Aorta (tissue), 5 donors: ENCODE results near the gene RASD2. TPM values are rescaled to one million over a fixed set of nuclear protein-coding genes. Genes with fewer than 3 reads are reported as not detected.

Source experiments
- ATAC-seq: fragments of 200-7000 bp; cut with Tn5 transposase; one replicate; pipeline ENCODE4 v1.9.1; 2022; ENCODE audit warnings: moderate library complexity; ENCODE audit not compliant: low FRiP score
- DNase-seq, 2 donors: peaks; one replicate each; pipeline ENCODE4 v3.0.0-alpha.2; 2020
- H3K27ac ChIP-seq, 2 donors: one replicate each; pipeline ENCODE4 v1.5.1; 2013; ENCODE audit warnings: low read length in 2 of 2, mild to moderate bottlenecking in 2 of 2, moderate library complexity in 2 of 2, control low read depth in 1 of 2, inconsistent platforms in 1 of 2, low read depth in 1 of 2
- H3K27me3 ChIP-seq, 2 donors: one replicate each; pipeline ENCODE4 v1.6.1; 2013; ENCODE audit warnings: control low read depth in 1 of 2, low read length in 1 of 2, mild to moderate bottlenecking in 1 of 2, moderate library complexity in 1 of 2; ENCODE audit not compliant: insufficient read depth in 2 of 2, control insufficient read depth in 1 of 2
- H3K36me3 ChIP-seq, 2 donors: one replicate each; pipeline ENCODE4 v1.6.1; 2013; ENCODE audit warnings: control low read depth in 1 of 2, low read length in 1 of 2, mild to moderate bottlenecking in 1 of 2; ENCODE audit not compliant: insufficient read depth in 2 of 2, control insufficient read depth in 1 of 2
- H3K4me1 ChIP-seq, 2 donors: one replicate each; pipeline ENCODE4 v1.6.1; 2013; ENCODE audit warnings: low read length in 2 of 2, control low read depth in 1 of 2, mild to moderate bottlenecking in 1 of 2, moderate library complexity in 1 of 2; ENCODE audit not compliant: insufficient read depth in 2 of 2, control insufficient read depth in 1 of 2
- H3K4me3 ChIP-seq, 2 donors: one replicate each; pipeline ENCODE4 v1.5.1; 2013; ENCODE audit warnings: low read length in 2 of 2, control low read depth in 1 of 2, mild to moderate bottlenecking in 1 of 2
- H3K9me3 ChIP-seq: one replicate; pipeline ENCODE4 v1.6.1; 2013; ENCODE audit warnings: mild to moderate bottlenecking, low read length; ENCODE audit not compliant: control insufficient read depth
- WGBS, 2 donors: extraction: QIAGEN DNeasy Blood & Tissue Kit; methylation state at CpG; one replicate each; pipeline ENCODE4 v1.1.7; 2013; 5-methylcytosine and 5-hydroxymethylcytosine counted together
- intact Hi-C, 2 donors: fragments of 100-400 bp; cut with DNase I; formaldehyde crosslinking; loops; one replicate each; pipeline versions ENCODE4 v1.14.2 to v1.15.0; 2022
- polyA plus RNA-seq, 2 donors: library from polyadenylated mRNA; stranded (reverse); fragments of 200-250 nt; gene quantifications; one replicate each; pipeline ENCODE4 v1.2.3, GENCODE V29; 2013
- total RNA-seq, 2 donors: library from RNA; stranded (reverse); fragmentation: NEBNext Ultra II Directional; extraction: Animal tissue kit (Norgen Biotek cat#: 25700); gene quantifications; one replicate each; pipeline ENCODE4 v1.2.1, GENCODE V29; 2021
- donor health status: healthy with polysubstance abuse.
- donor health status: Bipolar disorder and iron deficiency.
- donor health status: DM: no; HTN: no; CAD: no.
- donor health status: DM: no; HTN: no; CAD: no.
- donor health status: DM: yes; HTN: yes; CAD: no.

Gene RASD2
- total and polyA plus RNA-seq, 4 donors = 0.77 to 29.8 (median 7.8) TPM

GRCh38 chr22:35549328-35549727 is 8.7 kb downstream of the RASD2 start:
- no peak overlapping the region for H3K27ac ChIP-seq
- no peaks in the 10 kb centered on the region for H3K4me1 ChIP-seq
- 5 to 7% methylated on average over 11 of the region's 11 CpGs for WGBS, 2 donors
- H3K9me3 ChIP-seq = no peaks in the 10 kb centered on the region
- intact Hi-C loops = no loop called here
- ATAC-seq (no peak), DNase-seq (no peak)
- H3K4me3 ChIP-seq = no peak overlapping the region
- H3K36me3 ChIP-seq = no peaks in the 10 kb centered on the region
- no peaks in the 10 kb centered on the region for H3K27me3 ChIP-seq

- Histone ChIP-seq H3K9me3 (no peaks in the 10 kb centered on the region), H3K27me3 (no peaks in the 10 kb centered on the region), H3K4me1 (no peaks in the 10 kb centered on the region), H3K4me3 (no peak overlapping the region), H3K27ac (no peak overlapping the region), H3K36me3 (no peaks in the 10 kb centered on the region)
- ATAC-seq (no peak), DNase-seq (no peak)
- WGBS, 2 donors = 95% methylated on average over 43 of the region's 43 CpGs
- intact Hi-C loops = no loop called here
Observed at GRCh38 chr22:35551549-35552177, 11.0 kb downstream of the RASD2 start.

DNA sequence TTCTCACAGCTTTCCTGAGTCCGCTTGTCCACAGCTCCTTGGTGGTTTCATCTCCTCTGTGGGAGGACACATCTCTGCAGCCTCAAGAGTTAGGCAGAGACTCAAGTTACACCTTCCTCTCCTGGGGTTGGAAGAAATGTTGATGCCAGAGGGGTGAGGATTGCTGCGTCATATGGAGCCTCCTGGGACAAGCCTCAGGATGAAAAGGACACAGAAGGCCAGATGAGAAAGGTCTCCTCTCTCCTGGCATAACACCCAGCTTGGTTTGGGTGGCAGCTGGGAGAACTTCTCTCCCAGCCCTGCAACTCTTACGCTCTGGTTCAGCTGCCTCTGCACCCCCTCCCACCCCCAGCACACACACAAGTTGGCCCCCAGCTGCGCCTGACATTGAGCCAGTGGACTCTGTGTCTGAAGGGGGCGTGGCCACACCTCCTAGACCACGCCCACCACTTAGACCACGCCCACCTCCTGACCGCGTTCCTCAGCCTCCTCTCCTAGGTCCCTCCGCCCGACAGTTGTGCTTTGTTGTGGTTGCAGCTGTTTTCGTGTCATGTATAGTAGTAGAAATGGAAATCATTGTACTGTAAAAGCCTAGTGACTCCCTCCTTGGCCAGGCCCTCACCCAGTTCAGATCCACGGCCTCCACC is 11.7 kb downstream of the RASD2 start:
- WGBS, 2 donors = 57 to 62% methylated on average over 13 of the region's 13 CpGs
- Histone ChIP-seq H3K4me3 (no peak overlapping the region), H3K9me3 (no peaks in the 10 kb centered on the region), H3K27ac (no peak overlapping the region), H3K36me3 (no peaks in the 10 kb centered on the region), H3K27me3 (no peaks in the 10 kb centered on the region), H3K4me1 (no peaks in the 10 kb centered on the region)
- ATAC-seq (no peak), DNase-seq (no peak)
- intact Hi-C loops = no loop called here

DNA sequence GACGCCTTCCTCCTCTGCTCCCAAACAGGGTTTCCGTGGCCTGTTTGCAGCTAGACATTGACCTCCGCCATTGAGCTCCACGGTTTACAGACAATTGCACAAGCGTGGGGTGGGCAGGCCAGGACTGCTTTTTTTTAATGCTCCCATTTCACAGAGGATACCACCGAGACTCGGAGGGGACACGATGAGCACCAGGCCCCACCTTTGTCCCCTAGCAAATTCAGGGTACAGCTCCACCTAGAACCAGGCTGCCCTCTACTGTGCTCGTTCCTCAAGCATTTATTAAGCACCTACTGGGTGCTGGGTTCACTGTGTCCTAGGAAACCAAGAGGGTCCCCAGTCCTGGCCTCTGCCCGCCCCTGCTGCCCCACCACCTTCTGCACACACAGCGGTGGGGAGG is 12.2 kb downstream of the RASD2 start:
- intact Hi-C loops = no loop called here
- H3K27ac ChIP-seq = no peak overlapping the region
- H3K9me3 ChIP-seq = no peaks in the 10 kb centered on the region
- 88 to 90% methylated on average over 11 of the region's 11 CpGs for WGBS, 2 donors
- H3K36me3 ChIP-seq = no peaks in the 10 kb centered on the region
- H3K4me3 ChIP-seq = no peak overlapping the region
- no peaks in the 10 kb centered on the region for H3K27me3 ChIP-seq
- no peaks in the 10 kb centered on the region for H3K4me1 ChIP-seq
- no peak for ATAC-seq
- no peak for DNase-seq

- DNase-seq (no peak), ATAC-seq (no peak)
- no peaks in the 10 kb centered on the region for H3K36me3 ChIP-seq
- intact Hi-C loops = no loop called here
- H3K4me1 ChIP-seq = no peaks in the 10 kb centered on the region
- no peak overlapping the region for H3K27ac ChIP-seq
- WGBS, 2 donors = 68 to 94% methylated on average over 2 of the region's 2 CpGs
- no peak overlapping the region for H3K4me3 ChIP-seq
- no peaks in the 10 kb centered on the region for H3K27me3 ChIP-seq
- no peaks in the 10 kb centered on the region for H3K9me3 ChIP-seq
Observed at GRCh38 chr22:35553341-35553740, 12.7 kb downstream of the RASD2 start.

DNA sequence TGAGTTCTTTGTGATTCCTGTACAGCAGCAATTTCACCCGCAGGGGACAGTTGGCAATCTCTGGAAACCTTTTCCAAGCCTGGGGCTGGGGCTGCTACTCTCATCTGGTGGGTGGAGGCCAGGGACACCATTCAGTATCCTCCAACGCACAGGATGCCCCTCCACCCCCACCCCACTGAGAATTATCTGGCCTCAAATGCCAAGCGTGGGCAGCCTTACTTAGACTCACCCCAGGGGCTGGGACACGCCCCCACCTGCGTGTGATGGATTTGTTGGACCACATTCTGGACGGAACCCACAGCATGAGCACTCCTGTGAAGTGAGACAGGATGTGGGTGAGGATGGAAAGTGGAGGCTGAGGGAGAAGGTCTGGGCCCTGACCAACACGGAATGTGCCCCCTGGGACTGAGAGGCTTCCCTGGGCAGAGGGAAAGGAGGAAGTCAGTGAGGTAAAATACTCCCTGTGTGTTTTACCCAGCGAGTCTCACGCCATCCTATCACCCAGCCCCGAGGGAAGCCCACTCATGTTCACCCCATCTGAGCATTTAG is 13.7 kb downstream of the RASD2 start:
- H3K9me3 ChIP-seq = no peaks in the 10 kb centered on the region
- H3K4me3 ChIP-seq = no peak overlapping the region
- no peak overlapping the region for H3K27ac ChIP-seq
- no peaks in the 10 kb centered on the region for H3K4me1 ChIP-seq
- DNase-seq (no peak), ATAC-seq (no peak)
- intact Hi-C loops = no loop called here
- no peaks in the 10 kb centered on the region for H3K27me3 ChIP-seq
- WGBS, 2 donors = 65 to 66% methylated on average over 10 of the region's 10 CpGs
- no peaks in the 10 kb centered on the region for H3K36me3 ChIP-seq

GRCh38 chr22:35555483-35555890 is 14.9 kb downstream of the RASD2 start:
- Histone ChIP-seq H3K27ac (no peak overlapping the region), H3K4me3 (no peak overlapping the region), H3K9me3 (no peaks in the 10 kb centered on the region), H3K36me3 (no peaks in the 10 kb centered on the region), H3K4me1 (no peaks in the 10 kb centered on the region), H3K27me3 (no peaks in the 10 kb centered on the region)
- intact Hi-C loops = no loop called here
- ATAC-seq (no peak), DNase-seq (no peak)
- WGBS, 2 donors = 75 to 79% methylated on average over 13 of the region's 13 CpGs

DNA sequence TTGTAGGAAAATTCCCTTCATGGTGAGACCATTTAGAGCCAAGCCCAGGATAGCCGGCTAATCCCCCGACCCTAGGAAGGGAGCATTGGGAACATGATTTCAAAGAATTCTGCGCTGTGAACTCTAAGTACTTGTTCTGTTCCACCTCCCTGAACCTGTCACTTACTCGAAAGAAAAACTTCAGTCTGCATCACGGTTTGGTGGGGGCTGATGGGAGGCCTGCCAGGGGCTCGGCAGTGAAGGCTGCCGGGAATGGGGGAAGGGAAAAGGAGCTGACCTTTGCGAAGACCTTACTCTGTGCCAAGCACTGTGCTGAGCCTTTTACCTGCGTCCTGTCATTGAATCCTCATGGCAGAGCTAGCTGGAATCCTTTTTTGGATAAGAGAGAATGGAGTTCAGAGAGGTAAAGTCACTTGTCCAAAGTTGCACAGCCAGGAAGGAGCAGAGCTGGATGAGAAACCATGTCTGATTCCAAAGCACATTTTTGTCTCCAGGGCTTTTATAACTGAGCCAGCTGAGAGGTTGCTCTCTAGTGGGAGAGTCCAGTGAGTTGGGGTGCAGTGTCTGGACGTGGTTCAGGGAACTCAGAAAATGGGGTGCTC is 15.4 kb downstream of the RASD2 start:
- ATAC-seq = no peak
- 50 to 56% methylated on average over 10 of the region's 10 CpGs for WGBS, 2 donors
- H3K4me3 ChIP-seq = no peak overlapping the region
- intact Hi-C loops = no loop called here
- H3K27ac ChIP-seq = no peak overlapping the region
- no peaks in the 10 kb centered on the region for H3K9me3 ChIP-seq
- H3K4me1 ChIP-seq = no peaks in the 10 kb centered on the region
- no peaks in the 10 kb centered on the region for H3K27me3 ChIP-seq
- DNase-seq = no peak
- H3K36me3 ChIP-seq = no peaks in the 10 kb centered on the region

DNA sequence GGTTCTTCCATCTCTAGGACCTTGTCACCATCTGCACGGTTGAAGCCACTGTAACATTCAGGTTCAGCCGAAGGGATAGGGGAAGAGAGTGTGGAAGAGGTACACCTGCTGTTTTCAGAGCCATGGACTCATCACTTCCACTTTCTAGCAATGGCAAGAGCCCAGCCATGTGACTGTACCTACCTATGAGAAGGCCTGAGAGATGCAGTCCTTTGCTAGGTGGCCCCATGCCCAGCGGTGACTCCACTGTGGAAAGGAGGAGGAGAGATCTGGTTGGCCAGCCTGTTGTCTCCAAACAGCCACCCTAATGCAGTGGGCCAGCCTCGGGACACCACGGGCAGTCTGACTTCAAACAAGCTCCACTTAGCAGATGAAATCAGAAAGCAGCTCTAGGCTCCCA is 16.0 kb downstream of the RASD2 start:
- DNase-seq = no peak
- intact Hi-C loops = no loop called here
- H3K27ac ChIP-seq = no peak overlapping the region
- ATAC-seq = no peak
- H3K27me3 ChIP-seq = no peaks in the 10 kb centered on the region
- no peaks in the 10 kb centered on the region for H3K9me3 ChIP-seq
- H3K4me3 ChIP-seq = no peak overlapping the region
- no peaks in the 10 kb centered on the region for H3K4me1 ChIP-seq
- no peaks in the 10 kb centered on the region for H3K36me3 ChIP-seq
- 84 to 85% methylated on average over 5 of the region's 5 CpGs for WGBS, 2 donors
